ENCODE results near the gene SCGB1D4.

Gene SCGB1D4

GRCh38 chr11:62280452-62280851, 18.4 kb downstream of the SCGB1D4 start:
- no peak for DNase-seq (ENCODE audit: low read depth in 2 of 2, low spot score in 1 of 2)

- DNase-seq (ENCODE audit: low read depth in 2 of 2, low spot score in 1 of 2) = no peak
Observed at GRCh38 chr11:62273789-62274275, 25.0 kb downstream of the SCGB1D4 start.

DNA sequence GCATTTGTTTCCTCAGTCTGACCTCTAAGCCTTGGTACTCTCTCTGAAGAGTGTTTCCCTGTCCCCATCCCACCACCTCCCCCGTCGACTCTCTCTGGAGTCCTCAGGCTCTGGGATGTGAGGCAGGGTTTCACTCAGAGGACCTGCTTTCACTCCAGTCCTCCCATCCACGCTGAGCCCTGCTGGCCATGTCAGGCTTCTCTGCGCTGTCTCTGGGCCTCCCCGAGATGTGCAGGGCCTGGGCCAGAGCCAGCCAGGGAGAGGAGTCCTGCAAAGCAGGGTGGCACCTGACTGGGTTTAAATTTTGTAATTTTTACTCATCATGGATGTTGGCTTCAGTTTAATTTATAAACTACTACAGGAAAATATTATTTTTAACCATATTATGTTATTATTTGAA, 25.6 kb downstream of the SCGB1D4 start:
- no peak for DNase-seq (ENCODE audit: low read depth in 2 of 2, low spot score in 1 of 2)

DNA sequence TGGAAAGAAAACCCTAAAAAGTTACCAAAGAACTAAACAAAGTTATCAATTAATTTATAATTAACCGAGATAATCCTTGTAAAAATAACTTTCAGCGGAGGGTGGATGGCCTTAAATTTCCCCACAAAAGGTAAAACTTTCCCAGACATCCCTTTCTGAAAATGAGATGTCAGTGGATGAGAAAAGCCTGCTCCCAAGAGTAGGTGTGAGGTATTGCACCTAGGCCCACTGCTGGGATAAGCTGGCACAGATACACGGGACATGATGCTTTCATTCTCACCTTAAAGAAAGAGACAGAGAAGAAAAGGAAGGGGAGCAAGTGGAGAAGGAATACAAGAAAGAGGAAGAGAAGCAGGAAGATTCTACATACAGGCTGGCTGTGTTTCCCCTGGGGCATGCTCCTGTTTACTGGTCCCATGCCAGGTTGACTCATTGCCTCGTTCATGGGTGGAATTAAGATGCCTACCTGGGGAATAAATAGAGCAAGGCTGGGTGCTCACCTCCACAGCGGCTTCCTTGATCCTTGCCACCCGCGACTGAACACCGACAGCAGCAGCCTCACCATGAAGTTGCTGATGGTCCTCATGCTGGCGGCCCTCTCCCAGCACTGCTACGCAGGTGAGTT, 29.1 kb downstream of the SCGB1D4 start, which contains the start of gene SCGB2A2:
TSS of gene SCGB2A2 (plus strand) at position 505 of the 625 bp plus-strand sequence. CDS start at position 564, 59 bp downstream.
- DNase-seq (ENCODE audit: low read depth in 2 of 2, low spot score in 1 of 2) = no peak

DNA sequence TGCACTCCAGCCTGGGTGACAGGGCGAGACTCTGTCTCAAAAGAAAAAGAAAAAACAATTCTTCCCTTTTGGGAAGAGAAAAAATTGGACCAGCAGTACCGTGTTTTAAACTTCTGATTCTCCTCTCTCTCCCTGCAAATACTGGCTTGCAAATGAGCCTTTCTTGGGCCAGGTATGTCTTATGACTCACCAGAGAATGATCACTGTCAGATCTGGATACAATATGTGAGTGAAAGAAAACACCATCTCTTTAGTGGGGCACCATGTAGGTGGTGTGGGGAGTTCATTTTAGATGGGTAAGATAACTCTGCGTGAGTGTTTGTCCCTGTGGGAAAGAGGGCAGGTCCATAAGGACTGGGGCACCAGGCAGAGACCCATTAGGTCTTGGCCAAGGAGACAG, 31.3 kb downstream of the SCGB1D4 start:
- no peak for DNase-seq (ENCODE audit: low read depth in 2 of 2, low spot score in 1 of 2)

GRCh38 chr11:62267050-62267449, 31.8 kb downstream of the SCGB1D4 start:
- no peak for DNase-seq (ENCODE audit: low read depth in 2 of 2, low spot score in 1 of 2)

DNA sequence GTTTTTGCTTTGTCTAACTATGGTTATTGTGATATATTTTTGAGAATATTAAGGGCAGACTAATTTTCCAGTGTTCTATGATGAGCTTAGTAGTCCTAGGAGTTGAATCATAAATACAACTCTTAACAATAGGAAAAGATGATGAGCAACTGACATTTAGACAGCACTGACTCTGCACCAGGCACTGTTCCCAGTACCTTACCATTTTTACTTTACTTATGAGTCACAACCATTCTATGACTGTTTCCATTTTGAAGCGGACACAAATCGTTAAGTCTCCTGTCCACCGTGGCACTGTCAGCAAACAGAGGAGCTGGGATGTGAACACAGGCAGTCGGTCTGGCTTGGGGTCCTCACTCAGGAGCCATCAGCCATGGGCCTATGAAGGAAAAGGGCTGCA, 32.3 kb downstream of the SCGB1D4 start:
- no peak for DNase-seq (ENCODE audit: low read depth in 2 of 2, low spot score in 1 of 2)

DNA sequence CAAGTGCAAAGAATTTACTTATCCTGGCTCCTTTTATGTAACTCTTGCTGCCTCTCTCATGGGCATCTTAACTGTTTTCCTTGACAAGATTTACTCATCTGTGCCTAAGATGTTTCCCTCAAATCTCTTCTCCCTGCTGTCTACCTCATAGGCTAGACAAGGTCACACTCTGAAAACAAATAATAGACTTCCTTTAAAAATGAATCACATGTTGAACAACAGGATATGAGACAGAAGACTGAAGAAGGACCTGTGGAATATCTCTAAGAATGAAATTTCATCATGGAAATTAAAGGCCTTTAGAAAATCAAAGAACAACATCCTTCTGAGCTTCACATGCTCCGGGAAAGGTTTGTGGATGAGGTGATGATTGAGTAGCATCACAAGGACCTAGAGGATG, 34.9 kb downstream of the SCGB1D4 start:
- no peak for DNase-seq (ENCODE audit: low read depth in 2 of 2, low spot score in 1 of 2)

GRCh38 chr11:62260261-62260953, 38.5 kb downstream of the SCGB1D4 start:
- no peak for DNase-seq (ENCODE audit: low read depth in 2 of 2, low spot score in 1 of 2)

DNA sequence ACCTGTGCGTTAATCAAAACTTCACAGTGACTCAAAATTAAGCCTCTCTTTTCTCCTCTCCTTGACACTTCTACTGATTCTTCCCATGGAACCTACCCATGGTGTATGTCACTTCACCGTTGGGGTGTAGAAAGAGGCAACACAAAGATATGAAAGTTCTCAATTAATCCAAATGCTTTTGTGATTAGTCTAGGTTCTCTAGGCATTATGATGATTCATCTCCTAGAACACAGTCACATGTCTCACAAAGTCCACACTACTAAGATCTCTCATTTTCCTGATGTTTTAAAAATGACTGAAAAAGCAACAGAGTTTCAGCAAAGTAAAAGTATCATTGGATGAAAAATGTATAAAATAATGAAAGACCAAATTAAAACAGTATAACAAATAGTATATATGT, 42.6 kb downstream of the SCGB1D4 start:
- DNase-seq (ENCODE audit: low read depth in 2 of 2, low spot score in 1 of 2) = no peak

DNA sequence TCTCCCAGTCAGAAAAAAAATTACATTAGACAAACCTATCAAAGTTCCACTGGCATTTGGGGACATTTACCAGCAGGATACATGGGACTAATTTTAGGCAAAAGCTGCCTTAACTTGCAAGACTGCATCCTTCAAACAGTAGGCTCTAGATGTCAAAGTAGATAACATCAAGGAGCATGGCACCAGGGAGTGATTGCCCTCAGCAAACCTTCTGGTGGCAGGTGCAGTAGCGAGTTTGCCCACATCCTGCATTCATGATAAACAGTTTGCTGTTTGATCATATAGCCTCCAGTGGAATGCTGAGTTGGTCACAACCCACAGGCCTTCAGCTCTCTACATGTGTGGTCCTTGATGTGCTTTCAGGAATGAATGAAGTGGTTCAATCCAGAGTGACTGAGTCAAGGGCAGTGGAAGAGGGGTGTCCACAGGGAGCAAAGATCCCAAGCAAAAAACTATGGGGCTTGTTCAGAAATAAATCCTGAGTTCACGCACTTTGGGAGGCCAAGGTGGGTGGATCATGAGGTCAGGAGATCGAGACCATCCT, 44.8 kb downstream of the SCGB1D4 start:
- no peak for DNase-seq (ENCODE audit: low read depth in 2 of 2, low spot score in 1 of 2)

GRCh38 chr11:62251698-62252097, 47.2 kb downstream of the SCGB1D4 start:
- DNase-seq (ENCODE audit: low read depth in 2 of 2, low spot score in 1 of 2) = no peak

Data from stimulated activated CD8-positive, alpha-beta memory T cell treated with anti-CD3 and anti-CD28 coated beads, Interleukin-4, amount 100 ng/mL, for 4 hours (primary cell).